Measurements from ENCODE around the gene LRP6. TPM values are rescaled to one million over a fixed set of nuclear protein-coding genes. Genes with fewer than 3 reads are reported as not detected.

The LRP6 gene
- total and polyA plus RNA-seq, 2 donors (not counting 1 experiment from before 2014, with no cell fraction given) = 21.0 to 39.3 TPM

GRCh38 chr12:12238605-12239004 lies 28.2 kb downstream of the LRP6 start:
- Histone ChIP-seq H3K27ac (ENCODE audit: insufficient read depth, low read length) (no peak overlapping the region), H3K4me2 (ENCODE audit: extremely low read depth, insufficient read depth, low read length) (no peak overlapping the region), H3K36me3 (ENCODE audit: control insufficient read depth, insufficient read depth, low read length) (no peaks in the 10 kb centered on the region), H3K9ac (ENCODE audit: insufficient read depth, low read length) (no peak overlapping the region), H3K79me2 (ENCODE audit: control insufficient read depth, insufficient read depth, low read length) (peaks cover 59% of the 10 kb centered on the region), H3K4me1 (ENCODE audit: control insufficient read depth, extremely low read depth, insufficient read depth, low read length) (no peaks in the 10 kb centered on the region), H2AFZ (ENCODE audit: low read length) (no peak overlapping the region), H4K20me1 (ENCODE audit: control insufficient read depth, extremely low read depth, insufficient read depth, low read length) (no peaks in the 10 kb centered on the region), H3K27me3 (ENCODE audit: control insufficient read depth, insufficient read depth, low read length) (no peaks in the 10 kb centered on the region), H3K4me3 (replicated peaks in 1 of 4; ENCODE audit: control extremely low read depth in 1 of 4, insufficient read depth in 1 of 4, low read depth in 3 of 4, low read length in 4 of 4) (no peak overlapping the region), H3K9me3 (ENCODE audit: control insufficient read depth, insufficient read depth, low read depth, low read length) (no peaks in the 10 kb centered on the region)
- TF ChIP-seq, protein P1, sequence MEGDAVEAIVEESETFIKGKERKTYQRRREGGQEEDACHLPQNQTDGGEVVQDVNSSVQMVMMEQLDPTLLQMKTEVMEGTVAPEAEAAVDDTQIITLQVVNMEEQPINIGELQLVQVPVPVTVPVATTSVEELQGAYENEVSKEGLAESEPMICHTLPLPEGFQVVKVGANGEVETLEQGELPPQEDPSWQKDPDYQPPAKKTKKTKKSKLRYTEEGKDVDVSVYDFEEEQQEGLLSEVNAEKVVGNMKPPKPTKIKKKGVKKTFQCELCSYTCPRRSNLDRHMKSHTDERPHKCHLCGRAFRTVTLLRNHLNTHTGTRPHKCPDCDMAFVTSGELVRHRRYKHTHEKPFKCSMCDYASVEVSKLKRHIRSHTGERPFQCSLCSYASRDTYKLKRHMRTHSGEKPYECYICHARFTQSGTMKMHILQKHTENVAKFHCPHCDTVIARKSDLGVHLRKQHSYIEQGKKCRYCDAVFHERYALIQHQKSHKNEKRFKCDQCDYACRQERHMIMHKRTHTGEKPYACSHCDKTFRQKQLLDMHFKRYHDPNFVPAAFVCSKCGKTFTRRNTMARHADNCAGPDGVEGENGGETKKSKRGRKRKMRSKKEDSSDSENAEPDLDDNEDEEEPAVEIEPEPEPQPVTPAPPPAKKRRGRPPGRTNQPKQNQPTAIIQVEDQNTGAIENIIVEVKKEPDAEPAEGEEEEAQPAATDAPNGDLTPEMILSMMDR (conservative IDR thresholded peaks at IDR 0.05 in 1 of 2, IDR thresholded peaks at IDR 0.05 in 1 of 2; ENCODE audit: low read depth in 1 of 2, low read length in 2 of 2) = no peak
- TF ChIP-seq EZH2 (IDR thresholded peaks at IDR 0.05; ENCODE audit: low read length, missing control alignments) = no peak
- no peak for DNase-seq (ENCODE audit: low read depth in 2 of 2)

DNA sequence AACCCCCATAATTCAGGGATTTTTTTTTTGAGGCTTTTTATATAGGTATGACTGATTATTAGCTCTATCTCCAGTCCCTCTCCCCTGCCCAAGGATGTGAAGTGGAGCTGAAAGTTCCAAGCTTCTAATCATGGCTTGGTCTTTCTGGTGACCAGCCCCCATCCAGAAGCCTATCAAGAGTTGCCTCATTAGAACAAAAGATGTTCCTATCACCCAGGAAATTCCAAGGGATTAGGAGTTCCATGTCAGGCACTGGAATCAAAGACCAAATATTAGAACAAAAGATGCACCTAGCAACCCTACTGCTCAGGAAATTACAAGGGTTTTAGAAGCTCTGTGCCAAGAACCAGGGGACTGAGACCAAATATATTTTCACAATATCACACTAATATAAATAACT lies 29.9 kb downstream of the LRP6 start:
- Histone ChIP-seq H3K79me2 (ENCODE audit: control insufficient read depth, insufficient read depth, low read length) (peaks cover 53% of the 10 kb centered on the region), H2AFZ (ENCODE audit: low read length) (no peak overlapping the region), H3K4me1 (ENCODE audit: control insufficient read depth, extremely low read depth, insufficient read depth, low read length) (no peaks in the 10 kb centered on the region), H3K36me3 (ENCODE audit: control insufficient read depth, insufficient read depth, low read length) (no peaks in the 10 kb centered on the region), H3K9me3 (ENCODE audit: control insufficient read depth, insufficient read depth, low read depth, low read length) (no peaks in the 10 kb centered on the region), H3K9ac (ENCODE audit: insufficient read depth, low read length) (no peak overlapping the region), H3K4me3 (replicated peaks in 1 of 4; ENCODE audit: control extremely low read depth in 1 of 4, insufficient read depth in 1 of 4, low read depth in 3 of 4, low read length in 4 of 4) (no peak overlapping the region), H3K27me3 (ENCODE audit: control insufficient read depth, insufficient read depth, low read length) (no peaks in the 10 kb centered on the region), H4K20me1 (ENCODE audit: control insufficient read depth, extremely low read depth, insufficient read depth, low read length) (no peaks in the 10 kb centered on the region), H3K4me2 (ENCODE audit: extremely low read depth, insufficient read depth, low read length) (no peak overlapping the region), H3K27ac (ENCODE audit: insufficient read depth, low read length) (no peak overlapping the region)
- no peak for TF ChIP-seq EZH2 (IDR thresholded peaks at IDR 0.05; ENCODE audit: low read length, missing control alignments)
- TF ChIP-seq, protein P1 (conservative IDR thresholded peaks at IDR 0.05 in 1 of 2, IDR thresholded peaks at IDR 0.05 in 1 of 2; ENCODE audit: low read depth in 1 of 2, low read length in 2 of 2) = no peak
- DNase-seq (ENCODE audit: low read depth in 2 of 2) = no peak

GRCh38 chr12:12230275-12230674 lies 36.6 kb downstream of the LRP6 start:
- H3K27ac ChIP-seq (ENCODE audit: insufficient read depth, low read length) = no peak overlapping the region
- peaks cover 36% of the 10 kb centered on the region for H3K79me2 ChIP-seq (ENCODE audit: control insufficient read depth, insufficient read depth, low read length)
- H3K4me1 ChIP-seq (ENCODE audit: control insufficient read depth, extremely low read depth, insufficient read depth, low read length) = peaks cover 3% of the 10 kb centered on the region
- no peaks in the 10 kb centered on the region for H3K36me3 ChIP-seq (ENCODE audit: control insufficient read depth, insufficient read depth, low read length)
- no peak for TF ChIP-seq EZH2 (IDR thresholded peaks at IDR 0.05; ENCODE audit: low read length, missing control alignments)
- TF ChIP-seq, protein P1 (conservative IDR thresholded peaks at IDR 0.05 in 1 of 2, IDR thresholded peaks at IDR 0.05 in 1 of 2; ENCODE audit: low read depth in 1 of 2, low read length in 2 of 2) = no peak
- H2AFZ ChIP-seq (ENCODE audit: low read length) = no peak overlapping the region
- H3K9ac ChIP-seq (ENCODE audit: insufficient read depth, low read length) = no peak overlapping the region
- DNase-seq (ENCODE audit: low read depth in 2 of 2) = no peak
- H3K9me3 ChIP-seq (ENCODE audit: control insufficient read depth, insufficient read depth, low read depth, low read length) = no peaks in the 10 kb centered on the region
- no peak overlapping the region for H3K4me3 ChIP-seq (replicated peaks in 1 of 4; ENCODE audit: control extremely low read depth in 1 of 4, insufficient read depth in 1 of 4, low read depth in 3 of 4, low read length in 4 of 4)
- no peaks in the 10 kb centered on the region for H4K20me1 ChIP-seq (ENCODE audit: control insufficient read depth, extremely low read depth, insufficient read depth, low read length)
- H3K27me3 ChIP-seq (ENCODE audit: control insufficient read depth, insufficient read depth, low read length) = no peaks in the 10 kb centered on the region
- H3K4me2 ChIP-seq (ENCODE audit: extremely low read depth, insufficient read depth, low read length) = no peak overlapping the region
